GM21447 (cell line): ENCODE data around the gene ARHGEF26.

ENCODE experiments used
- ATAC-seq: cut with Tn5 transposase; IDR thresholded peaks from one replicate; pipeline ENCODE4 v1.9.1; 2021; ENCODE audit not compliant: unreplicated experiment

ARHGEF26 gene

DNA sequence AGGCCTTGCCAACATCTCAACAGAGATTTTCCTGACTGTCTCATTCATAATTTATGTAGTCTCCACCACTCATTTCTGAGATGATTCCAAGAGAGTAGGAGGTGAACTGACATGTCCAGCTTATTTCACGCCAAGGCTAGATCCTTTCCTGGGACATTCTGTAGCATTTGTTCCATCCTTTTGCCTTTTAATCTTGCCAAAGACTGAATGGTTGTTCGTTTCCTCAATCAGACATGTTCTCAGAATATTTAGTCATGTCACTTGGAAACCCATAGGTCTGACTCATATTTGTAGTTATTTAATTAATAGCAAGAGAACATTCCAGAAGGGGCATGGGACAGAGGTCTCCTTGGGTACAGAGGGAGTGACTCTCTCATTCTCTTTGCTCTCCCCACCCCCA lies 122.2 kb downstream of the ARHGEF26 start:
- no peak for ATAC-seq

DNA sequence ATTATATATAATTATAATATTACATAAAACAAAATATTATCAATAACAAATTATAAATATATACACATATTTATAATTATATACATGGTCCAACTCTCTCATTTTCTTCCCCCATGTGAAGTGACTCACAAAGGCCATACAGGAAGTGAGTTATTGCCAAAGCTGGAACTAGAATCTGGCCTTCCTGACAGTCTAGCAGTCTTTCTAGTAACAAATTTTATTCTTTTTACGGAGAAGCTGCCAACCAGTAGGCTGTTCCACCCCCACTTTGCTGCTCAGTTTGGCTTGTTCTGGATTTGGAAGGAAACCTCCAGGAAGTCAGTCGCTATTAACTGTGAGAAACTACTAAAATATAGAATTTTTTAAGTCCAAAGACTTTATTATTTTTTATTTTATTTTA lies 123.5 kb downstream of the ARHGEF26 start:
- ATAC-seq = no peak

- ATAC-seq = no peak
Measured at GRCh38 chr3:154247806-154248415, 126.7 kb downstream of the ARHGEF26 start.

- ATAC-seq = no peak
Measured at GRCh38 chr3:154250291-154250690, 129.1 kb downstream of the ARHGEF26 start.

GRCh38 chr3:154251610-154252009 lies 130.4 kb downstream of the ARHGEF26 start:
- no peak for ATAC-seq

DNA sequence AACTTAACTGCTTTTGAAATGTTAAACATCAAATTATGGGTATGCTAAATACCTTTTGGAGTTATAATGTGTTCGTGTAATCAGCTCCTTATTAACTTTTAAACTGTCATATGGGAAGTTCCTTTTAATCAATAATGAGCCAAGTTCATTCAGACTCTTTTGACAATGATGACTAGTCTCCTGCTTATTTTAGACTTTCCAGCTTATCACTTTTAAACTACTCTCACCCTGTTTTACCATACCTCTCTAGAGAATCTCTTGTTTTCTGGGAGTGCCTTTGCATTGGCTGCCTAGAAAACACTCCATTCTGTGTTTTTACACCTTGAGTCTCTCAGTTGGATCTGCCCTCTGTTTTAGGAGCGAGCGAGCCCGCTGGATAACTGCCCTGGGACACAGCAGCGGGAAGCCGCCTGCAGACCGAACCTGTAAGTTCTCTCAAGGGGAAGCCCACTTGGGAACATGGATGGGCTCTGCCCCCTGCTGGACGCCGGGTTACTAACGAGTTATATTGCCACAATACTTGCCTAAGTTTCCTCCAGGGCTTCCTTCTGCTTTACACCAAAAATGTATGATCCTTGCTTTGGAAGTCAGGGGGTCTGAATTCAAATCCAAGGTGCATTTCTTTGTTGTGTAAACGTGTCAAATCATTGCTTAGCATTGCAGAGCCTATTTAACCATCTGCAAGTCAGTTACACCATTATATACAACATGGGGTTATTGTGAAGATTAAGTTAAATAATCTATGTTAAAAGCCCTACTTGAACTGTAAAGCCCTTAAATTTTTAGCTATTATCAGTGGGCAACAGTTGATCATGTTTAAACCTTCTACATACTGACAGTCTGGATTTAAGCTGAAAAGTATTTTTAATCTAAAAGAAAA lies 131.8 kb downstream of the ARHGEF26 start:
- peak; percentile 96 for ATAC-seq

DNA sequence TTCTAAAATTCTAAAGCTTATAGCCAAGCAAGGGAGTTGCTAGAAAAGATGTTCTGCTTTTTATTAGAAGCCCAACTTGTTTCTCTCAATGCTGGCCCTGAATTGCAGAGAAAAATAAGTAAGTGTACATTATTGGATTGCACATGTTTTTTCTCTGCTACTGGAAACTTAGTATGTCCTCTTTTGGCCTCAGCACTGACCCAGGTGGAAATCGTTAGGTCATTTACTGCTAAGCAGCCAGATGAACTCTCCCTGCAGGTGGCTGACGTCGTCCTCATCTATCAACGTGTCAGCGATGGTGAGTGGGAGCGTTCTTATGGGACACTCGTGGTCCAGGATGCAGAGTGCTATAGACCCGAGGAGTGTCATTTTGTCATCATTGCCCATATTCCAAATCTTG lies 133.3 kb downstream of the ARHGEF26 start:
- no peak for ATAC-seq

DNA sequence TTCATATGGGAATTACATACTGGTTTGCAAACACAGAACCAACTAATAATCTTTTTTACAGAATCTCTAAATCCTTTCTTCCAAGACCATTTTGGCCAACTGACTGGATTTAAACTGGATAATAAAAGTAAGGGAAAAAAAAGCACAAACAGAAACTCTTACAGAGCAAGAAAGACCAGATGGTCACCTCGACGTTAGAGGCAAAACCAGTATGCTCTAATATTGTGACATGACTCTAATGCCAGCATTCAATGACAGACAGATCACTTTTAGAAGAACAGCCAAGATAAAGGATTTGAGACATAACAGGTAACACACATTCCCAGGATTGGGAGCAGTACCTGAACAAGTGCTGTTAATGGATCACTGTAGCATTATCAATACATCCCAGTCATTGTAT lies 152.2 kb downstream of the ARHGEF26 start:
- ATAC-seq = no peak

- no peak for ATAC-seq
Measured at GRCh38 chr3:154274348-154274747, 153.2 kb downstream of the ARHGEF26 start.

- no peak for ATAC-seq
Measured at GRCh38 chr3:154275292-154275691, 154.1 kb downstream of the ARHGEF26 start.

- ATAC-seq = no peak
Measured at GRCh38 chr3:154275965-154276364, 154.8 kb downstream of the ARHGEF26 start.

- no peak for ATAC-seq
Measured at GRCh38 chr3:154280161-154280560, 159.0 kb downstream of the ARHGEF26 start.

- peak; percentile 74 for ATAC-seq
Measured at GRCh38 chr3:154285221-154285620, 164.0 kb downstream of the ARHGEF26 start.

- no peak for ATAC-seq
Measured at GRCh38 chr3:154290187-154290586, 169.0 kb downstream of the ARHGEF26 start.

DNA sequence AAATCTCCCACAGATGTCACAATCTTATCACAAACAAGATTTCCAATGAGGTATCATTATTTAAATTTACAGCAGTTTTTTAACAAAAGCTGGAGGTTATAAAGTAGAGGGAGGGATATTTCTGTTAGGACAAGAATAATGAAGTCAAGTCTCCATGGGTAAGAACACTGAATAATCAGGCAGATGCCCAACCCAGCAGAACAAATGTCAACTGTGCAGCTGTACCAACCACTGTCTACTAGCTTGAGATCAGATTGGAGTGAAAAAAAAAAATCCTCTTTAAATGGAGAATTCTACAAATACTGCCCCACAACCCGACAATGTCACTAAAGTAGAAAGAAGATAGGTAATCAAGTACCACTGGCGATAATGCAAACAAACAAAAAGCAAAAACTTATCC lies 172.8 kb downstream of the ARHGEF26 start:
- ATAC-seq = no peak

GRCh38 chr3:154301561-154301960 lies 180.4 kb downstream of the ARHGEF26 start:
- no peak for ATAC-seq

DNA sequence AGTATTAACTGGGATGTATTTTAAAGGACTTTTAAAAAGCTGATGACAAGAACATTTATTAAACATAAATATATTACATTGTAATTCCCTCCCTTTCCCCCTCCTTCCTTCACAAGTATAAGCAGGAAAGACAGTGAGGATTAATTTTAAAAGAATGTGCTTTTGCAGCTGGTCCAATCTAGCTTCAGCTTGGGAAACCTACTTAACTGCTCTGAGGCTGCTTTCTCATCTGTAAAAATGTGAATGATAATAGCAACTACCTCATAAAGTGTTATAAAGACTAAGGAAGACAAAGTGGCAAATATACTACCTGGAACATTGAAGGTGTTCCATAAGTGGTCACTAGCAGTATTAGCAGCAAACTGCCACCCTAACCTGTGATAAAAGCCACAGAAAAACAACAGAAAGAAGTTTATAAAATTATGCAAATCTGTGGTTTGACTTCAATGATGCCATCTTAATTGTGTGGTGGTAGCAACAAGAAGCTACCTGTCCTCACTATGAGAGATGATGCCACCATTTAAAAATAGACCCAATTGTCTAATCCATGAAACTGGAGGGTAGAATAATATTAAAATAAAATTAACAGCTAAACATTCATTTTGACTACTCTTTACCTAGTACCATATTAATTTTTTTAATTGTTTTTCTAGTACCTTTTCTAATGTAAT lies 183.1 kb downstream of the ARHGEF26 start:
- ATAC-seq = no peak

GRCh38 chr3:154304936-154305335 lies 183.7 kb downstream of the ARHGEF26 start:
- no peak for ATAC-seq

- no peak for ATAC-seq
Measured at GRCh38 chr3:154307363-154307762, 186.2 kb downstream of the ARHGEF26 start.
